ENCODE measurements around the gene ARHGAP33. TPM values are rescaled to one million over a fixed set of nuclear protein-coding genes. Genes with fewer than 3 reads are reported as not detected.

Gene ARHGAP33
- total and polyA plus RNA-seq, 2 of the 8 experiments (the other 6 are each of a cell fraction or from before 2014, with no cell fraction given): 6.5 to 25.2 TPM

- no peak for TF ChIP-seq USF2 (IDR thresholded peaks at IDR 0.05; ENCODE audit: low read length)
Measured at GRCh38 chr19:35746087-35746462, 29.3 kb upstream of the ARHGAP33 start (continued).
